ENCODE data around the gene FEV.

- no peak for TF ChIP-seq CTCF (IDR thresholded peaks at IDR 0.05)
- TF ChIP-seq POLR2AphosphoS5 (IDR thresholded peaks at IDR 0.05), result no peak
- TF ChIP-seq POLR2A (IDR thresholded peaks at IDR 0.05), result no peak
Observed at GRCh38 chr2:219009294-219009693, 24.3 kb upstream of the FEV start.

Data from gastroesophageal sphincter (tissue), 3 donors.